ENCODE results near the gene TEX22.

TEX22 gene

GRCh38 chr14:105385322-105385637, 13.1 kb upstream of the TEX22 start:
- DNase-seq: no peak

DNA sequence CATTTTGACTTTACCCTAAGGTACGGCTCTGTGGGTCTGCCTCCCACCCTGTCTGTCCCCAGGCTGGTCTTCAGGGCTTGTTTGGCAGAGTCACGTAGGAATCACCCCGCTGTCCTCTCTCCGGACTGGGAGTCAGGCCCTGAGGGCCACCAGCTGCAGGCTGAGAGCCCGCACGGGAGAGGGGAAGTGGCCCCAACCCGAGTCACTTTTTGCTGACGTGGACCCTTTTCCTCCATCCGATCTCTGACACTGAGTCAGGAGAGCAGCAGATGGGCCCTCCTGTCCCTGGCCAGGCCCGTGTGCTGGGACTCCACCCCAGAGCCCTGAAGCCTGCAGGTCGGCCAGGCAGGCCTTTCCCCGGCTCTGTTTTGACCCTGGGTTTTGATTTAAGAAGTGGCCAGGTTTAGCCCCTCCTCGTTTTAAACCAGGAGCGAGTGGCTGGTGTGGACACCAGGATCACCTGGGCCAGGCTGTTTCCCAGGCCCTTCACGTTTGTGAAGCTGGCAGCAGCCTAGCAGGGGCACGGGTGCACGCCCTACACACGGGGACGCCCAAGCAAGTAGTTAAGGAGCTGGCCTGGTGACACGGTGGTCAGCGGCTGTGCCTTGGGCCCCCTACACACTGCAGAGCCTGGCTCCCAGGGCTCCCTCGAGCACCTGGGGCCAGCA, 12.5 kb upstream of the TEX22 start:
- no peak for DNase-seq

DNA sequence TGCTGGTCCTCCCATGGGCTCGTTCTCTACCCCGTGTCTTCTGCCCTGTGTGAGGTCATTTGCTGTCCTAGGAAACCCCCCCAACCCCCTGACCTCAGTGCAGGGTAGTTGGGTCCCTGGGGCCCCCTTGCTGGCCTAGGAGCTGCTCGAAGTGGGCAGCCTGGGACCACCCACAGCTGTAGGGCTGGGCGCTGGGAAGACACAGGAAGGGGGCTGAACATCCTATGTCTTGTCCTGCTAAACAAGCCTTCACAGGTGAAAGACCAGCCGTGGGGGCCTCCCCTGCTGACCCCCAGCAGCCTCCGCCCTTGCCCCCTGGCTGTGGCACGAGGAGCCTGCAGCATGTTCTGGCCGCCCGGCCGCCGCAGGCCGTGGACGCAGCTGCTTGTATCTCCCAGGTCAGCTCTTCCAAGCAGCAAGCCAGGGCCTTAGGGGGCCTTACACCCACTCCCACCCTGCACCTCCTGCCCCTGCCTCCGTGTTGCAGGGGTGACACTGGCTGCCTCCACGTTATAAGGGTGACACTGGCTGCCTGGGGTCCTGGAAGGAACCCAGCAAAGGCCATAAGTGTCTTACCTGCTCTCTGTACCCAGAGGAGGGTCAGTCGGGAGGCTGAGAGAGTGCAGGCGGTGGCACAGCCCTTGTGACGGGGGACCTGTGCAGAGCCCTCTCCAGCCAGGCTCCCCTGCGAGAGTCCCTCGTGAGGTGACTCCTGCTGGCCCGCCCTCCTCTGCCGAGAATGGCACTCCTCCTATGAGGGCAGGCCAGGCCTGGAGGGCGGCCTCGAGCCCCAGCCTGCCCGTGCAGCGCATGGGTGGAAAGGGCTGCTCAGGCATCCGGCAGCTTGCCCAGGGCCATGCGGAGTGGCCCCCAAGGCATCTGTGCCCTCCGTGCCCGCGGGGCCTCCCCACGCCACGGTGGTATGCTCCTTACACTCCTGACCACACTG, 11.5 kb upstream of the TEX22 start:
- DNase-seq: no peak

DNA sequence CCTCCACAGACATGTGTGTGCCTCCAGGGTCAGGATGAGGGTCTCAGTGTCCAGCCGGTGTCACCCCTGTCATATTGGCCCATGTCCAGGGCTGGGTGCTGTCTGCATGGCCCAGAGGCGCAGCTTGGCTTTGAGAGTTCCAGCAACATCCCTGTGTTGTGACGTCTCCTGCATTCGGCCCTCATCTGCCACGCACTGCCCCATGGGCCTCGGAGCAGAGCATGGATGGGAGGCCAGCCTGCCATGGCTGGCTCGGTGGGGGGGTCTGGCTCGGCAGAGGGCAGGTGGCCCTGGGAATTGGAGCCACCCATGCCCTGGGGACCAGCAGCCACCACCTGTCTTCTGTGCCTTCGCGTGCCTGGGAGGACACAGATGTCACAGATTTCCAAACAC, 10.8 kb upstream of the TEX22 start:
- DNase-seq: no peak

DNA sequence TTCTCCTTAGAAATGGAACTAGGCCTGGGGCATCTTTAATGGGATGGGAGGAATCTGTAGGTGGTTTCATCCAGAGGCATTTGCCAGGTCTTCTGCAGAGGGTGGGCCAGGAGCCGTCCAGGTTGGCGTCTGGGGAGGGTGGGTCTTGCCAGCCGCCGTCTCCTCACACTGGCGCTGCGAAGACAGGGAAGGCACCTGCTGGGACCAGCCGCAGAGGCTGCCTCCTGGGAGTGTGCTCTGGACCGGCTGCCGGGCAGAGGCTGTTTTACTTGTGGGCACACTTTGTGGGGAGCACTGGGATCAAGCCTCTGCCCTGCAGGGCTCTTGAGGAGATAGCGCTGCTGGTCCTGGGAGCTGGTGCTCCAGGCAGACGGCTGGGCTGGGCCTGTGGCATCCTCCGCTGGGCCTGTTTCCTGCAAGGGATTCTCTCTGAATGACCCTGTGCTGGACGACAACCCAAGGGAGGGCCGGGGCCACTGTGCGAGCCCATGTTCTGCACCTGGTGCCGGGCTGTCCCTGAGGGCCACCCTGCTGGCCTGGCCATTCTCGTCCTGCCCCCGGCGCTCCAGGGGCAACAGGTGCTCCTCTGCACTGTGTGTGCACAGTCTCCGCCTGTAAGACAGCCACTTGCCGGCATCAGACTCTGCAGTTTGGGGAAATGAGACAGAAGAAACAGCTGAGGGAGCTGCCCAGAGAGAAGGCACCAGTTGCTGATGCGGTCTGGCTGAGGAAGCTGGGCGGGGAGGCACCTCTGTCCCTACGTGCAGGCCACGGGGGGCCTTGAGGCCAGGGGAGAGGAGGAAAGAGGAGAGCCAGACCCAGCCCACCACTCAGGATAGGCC, 10.0 kb upstream of the TEX22 start:
- no peak for DNase-seq

- no peak for DNase-seq
Observed at GRCh38 chr14:105388976-105389375, 9.4 kb upstream of the TEX22 start.

DNA sequence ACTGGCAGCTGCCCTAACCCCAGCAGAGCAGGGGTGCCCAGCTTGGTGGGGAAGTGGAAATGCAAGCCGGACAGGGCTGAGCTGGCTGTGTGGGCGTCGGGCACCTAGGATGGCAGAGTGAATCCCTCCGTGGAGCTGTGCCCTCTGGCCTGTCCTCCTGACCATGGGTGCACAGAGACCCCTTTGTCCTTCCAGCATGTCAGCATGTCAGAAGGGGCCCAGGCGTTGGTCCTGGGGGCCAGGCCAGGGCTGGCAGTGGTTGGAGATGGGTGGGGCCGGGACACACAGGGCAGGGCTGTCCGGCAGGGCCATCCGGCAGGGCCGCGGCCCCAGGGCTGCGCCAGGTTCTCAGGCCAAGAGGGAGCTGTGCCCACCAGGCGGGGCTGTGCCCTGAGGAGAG, 8.8 kb upstream of the TEX22 start:
- no peak for DNase-seq

DNA sequence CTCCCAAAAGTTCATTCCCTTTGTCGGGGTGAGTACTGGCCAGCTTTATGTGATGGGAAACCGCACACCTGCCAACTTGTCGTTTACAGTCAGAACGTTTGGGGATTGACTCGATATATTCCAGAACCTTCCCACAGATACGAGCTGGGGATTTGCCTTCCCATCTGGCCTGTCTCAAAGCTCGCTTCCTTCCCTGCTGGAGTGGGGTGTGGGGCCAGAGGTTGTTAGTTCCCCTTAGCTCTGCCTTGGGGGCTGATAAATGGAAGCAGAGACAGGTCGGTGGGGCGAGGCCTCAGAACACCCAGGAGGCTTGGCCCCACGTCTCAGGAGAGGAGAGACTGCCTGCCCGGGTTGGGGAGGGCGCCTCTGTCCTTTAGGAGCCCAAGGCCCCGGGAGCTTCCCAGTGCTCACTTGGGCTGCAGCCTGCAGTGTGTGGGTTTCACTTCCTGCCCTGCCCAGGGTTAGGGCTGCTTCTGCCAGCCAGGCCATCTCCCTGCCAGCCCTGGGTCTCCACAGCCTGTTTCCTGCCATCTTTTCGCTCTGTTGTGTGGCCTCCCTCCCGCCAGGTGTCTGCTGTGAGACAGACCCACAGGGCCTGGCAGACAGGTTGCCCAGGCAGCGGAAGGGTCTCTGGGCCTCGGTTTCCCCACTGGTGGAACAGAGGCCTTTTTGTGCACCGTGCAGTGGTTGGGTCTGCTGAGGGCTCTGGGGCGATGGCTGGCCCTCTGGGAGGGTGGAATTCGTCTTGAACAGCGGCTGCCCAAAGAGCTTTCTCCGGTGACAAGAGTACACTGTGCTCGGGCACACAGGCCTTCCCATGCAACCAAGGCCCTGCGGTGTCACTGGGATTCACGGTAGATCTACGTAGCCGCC, 8.1 kb upstream of the TEX22 start:
- DNase-seq: no peak

DNA sequence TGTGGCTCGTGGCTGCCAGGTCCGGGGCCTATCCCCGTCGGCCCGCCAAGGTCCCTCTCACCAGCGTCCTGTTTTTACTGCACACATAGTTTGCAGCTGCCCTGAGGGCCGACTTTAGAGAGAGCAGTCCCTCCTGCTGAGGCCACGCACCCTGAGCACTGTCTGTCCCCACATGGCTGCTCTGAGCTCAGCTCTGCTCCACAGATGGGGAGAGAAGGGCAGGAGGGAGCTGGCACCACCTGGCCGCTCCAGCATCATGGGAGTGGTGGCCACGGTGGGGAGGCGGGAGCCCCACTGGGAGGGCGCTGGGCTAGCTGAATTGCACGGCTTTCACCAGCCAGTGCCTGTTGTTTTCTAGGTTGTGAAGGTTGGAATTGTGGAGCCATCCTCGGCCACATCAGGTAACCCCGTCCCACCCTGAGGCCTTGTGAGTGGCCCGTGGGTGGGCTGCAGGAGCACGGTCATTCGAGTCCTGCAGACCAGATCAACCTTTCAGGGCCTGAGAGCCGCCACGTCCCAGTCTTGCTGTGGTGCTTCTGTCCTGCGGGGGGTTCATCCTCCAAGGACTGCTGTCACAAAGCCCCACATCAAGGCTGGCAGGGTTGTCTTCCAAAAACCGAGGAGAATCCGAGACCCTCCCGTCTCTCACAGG, 7.4 kb upstream of the TEX22 start:
- DNase-seq: no peak

- no peak for DNase-seq
Observed at GRCh38 chr14:105391541-105391940, 6.8 kb upstream of the TEX22 start.

DNA sequence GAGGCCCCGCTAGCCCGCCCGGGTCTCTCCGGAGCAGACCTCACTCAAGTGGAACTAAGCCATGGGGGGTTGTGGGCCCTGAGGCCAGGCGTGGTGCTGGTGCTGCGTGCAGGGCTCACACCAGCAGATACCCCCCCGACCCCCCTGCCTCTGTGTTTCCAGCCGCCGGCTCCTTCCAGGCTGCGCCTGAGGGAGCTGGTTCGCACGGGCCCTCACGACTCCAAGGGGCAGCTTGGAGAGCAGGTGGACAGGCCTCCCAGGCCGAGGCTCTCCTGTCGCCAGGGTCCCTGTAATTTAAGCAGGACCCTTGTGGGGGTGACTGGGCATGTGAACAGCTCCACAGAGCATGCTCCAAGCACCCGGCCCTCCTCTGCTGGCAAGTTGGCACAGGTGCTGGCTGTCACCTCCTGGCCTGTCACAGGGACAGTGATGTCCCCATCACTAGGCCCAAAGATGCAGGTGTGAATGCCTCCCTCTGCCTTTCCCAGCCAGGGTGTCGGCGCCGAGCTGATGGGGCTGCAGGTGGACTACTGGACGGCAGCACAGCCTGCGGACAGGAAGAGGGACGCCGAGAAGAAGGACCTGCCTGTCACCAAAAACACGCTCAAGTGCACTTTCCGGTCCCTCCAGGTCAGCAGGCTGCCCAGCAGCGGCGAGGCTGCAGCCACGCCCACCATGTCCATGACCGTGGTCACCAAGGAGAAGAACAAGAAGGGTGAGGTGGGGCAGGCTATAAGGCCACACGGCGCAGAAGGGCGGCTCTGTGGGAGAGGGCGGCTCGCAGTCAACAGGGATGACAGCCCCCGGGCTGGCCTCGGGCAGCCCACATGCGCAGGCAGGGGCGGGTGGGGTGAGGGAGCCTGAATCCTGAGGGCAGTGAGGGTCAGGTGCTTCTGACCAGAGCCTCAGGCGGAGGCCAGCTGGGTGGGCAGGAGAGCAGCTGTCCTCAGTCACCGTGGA, 5.9 kb upstream of the TEX22 start:
- DNase-seq: no peak

- no peak for DNase-seq
Observed at GRCh38 chr14:105393151-105393550, 5.2 kb upstream of the TEX22 start.

- no peak for DNase-seq
Observed at GRCh38 chr14:105394714-105395537, 3.4 kb upstream of the TEX22 start.

DNA sequence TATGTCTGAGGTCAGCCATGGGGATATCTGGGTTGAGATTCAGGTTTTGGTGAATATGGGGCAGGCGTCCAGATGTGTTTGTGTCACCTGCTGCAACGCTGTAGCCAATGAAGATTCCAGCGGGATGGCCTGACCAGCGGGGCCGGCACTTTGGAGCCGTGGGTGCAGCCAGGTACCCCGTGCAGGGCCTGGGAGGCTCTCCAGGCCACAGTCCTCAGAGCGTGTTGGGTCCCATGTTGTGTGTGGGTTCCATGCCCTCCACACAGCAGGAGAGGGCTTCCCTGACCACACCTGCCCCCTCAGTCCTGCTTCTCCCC, 2.8 kb upstream of the TEX22 start:
- DNase-seq: no peak

- DNase-seq: no peak
Observed at GRCh38 chr14:105397350-105397931, 897 bp upstream of the TEX22 start.

DNA sequence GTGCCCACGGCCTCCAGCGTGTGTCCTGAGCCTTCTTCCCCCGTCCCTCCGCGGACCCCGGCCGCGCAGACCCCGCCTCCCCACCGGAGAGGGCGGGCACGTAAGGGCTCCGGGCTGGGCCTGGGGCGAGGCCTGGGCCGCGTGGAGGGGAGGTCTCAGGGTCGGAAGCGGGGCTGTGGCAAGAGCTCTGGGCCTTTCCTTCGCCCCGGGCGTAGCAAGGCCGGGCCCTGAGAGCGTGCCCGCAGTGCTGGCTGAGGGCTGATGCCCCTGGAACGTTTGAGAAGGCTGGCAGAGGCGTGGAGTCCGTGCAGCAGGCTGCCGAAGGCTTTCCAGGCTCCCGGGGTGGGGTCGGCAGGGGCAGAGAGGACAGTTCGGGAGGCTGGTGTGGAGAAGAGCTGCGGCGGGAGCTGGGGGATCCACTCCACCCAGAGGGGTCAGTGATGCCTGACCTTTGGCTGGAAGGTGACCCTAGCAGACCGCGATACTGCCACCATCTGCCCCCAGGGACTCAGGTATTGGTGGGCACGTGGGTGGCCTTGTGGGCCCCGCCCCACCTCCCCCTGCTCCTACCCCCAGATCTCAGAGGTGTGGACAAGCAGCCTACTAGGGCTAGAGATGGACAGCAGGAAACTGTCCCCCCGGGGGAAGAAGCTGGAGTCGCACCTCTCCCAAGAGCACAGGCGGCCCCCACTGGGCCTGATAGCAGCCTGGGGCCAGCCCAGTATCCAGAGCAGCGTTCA, 558 bp downstream of the TEX22 start:
- no peak for DNase-seq

- DNase-seq: no peak
Observed at GRCh38 chr14:105399466-105399775, 1.1 kb downstream of the TEX22 start.

- DNase-seq: no peak
Observed at GRCh38 chr14:105400016-105400415, 1.7 kb downstream of the TEX22 start.

DNA sequence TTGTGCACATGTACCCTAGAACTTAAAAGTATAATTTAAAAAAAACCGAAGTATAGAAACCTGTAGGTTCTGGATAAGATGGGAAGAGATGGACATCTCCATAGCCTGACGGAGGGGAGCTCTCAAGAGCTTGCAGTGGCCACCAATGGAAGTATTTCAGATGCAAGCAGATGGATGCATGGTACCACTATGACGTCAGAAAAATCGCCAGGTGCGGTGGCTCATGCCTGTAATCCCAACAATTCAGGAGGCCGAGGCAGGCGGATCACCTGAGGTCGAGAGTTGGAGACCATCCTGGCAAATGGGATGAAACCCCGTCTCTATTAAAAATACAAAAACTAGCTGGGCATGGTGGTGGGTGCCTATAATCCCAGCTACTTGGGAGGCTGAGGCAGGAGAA, 3.4 kb downstream of the TEX22 start:
- DNase-seq: no peak
